HFFc6 (cell line): ENCODE data around the gene POLA2. TPM values are rescaled to one million over a fixed set of nuclear protein-coding genes. Genes with fewer than 3 reads are reported as not detected.

Source experiments
- DNase-seq: peaks from one replicate; pipeline ENCODE4 v3.0.0-alpha.2; 2018
- H3K27ac Mint-ChIP-seq: 2 replicates; pipeline ENCODE4 v1.8.0; 2020; ENCODE audit warnings: mild to moderate bottlenecking, mixed read lengths
- H3K27me3 Mint-ChIP-seq: 2 replicates; pipeline ENCODE4 v1.8.0; 2021; ENCODE audit warnings: mild to moderate bottlenecking, moderate library complexity, mixed read lengths; ENCODE audit not compliant: insufficient read depth
- H3K36me3 Mint-ChIP-seq: 2 replicates; pipeline ENCODE4 v1.8.0; 2021; ENCODE audit warnings: low read depth, mixed read lengths
- H3K4me1 Mint-ChIP-seq: 2 replicates; pipeline ENCODE4 v1.8.0; 2020; ENCODE audit warnings: low read depth, mixed read lengths
- H3K4me3 Mint-ChIP-seq: 2 replicates; pipeline ENCODE4 v1.8.0; 2020; ENCODE audit warnings: mild to moderate bottlenecking, moderate library complexity, mixed read lengths
- H3K9me3 Mint-ChIP-seq: 2 replicates; pipeline ENCODE4 v1.8.0; 2020; ENCODE audit warnings: mild to moderate bottlenecking, mixed read lengths
- CTCF ChIP-seq: fragments of 200-600 bp; sonication (generic); IDR thresholded peaks from 2 replicates; pipeline ENCODE4 v1.5.0; 2021; ENCODE audit warnings: antibody characterized with exemption, mild to moderate bottlenecking
- total RNA-seq, 6 experiments: library from RNA; stranded (reverse); fragmentation: NEBNext Ultra II Directional; extraction: Animal tissue kit (Norgen Biotek cat#: 25700); gene quantifications; 2 replicates in 1 of 6; 3 replicates in 5 of 6; pipeline ENCODE4 v1.2.3, GENCODE V29; 2021

POLA2 gene
- total RNA-seq, 6 experiments from 2014 or later = 8.6 to 18.3 (median 15.3) TPM

GRCh38 chr11:65317025-65317786 lies 55.4 kb downstream of the POLA2 start:
- DNase-seq = peak; percentile 50

GRCh38 chr11:65320386-65321075 lies 58.8 kb downstream of the POLA2 start:
- H3K36me3 Mint-ChIP-seq = peaks cover 20% of the 10 kb centered on the region
- TF ChIP-seq CTCF = no peak
- H3K4me3 Mint-ChIP-seq = no peak overlapping the region
- H3K27me3 Mint-ChIP-seq = peaks cover 8% of the 10 kb centered on the region
- DNase-seq = no peak
- peak overlapping the region; percentile 21 for H3K27ac Mint-ChIP-seq
- no peaks in the 10 kb centered on the region for H3K9me3 Mint-ChIP-seq
- peaks cover 28% of the 10 kb centered on the region for H3K4me1 Mint-ChIP-seq

More at GRCh38 chr11:65317025-65317786, 55.4 kb downstream of the POLA2 start:
- Mint-ChIP-seq H3K9me3 (no peaks in the 10 kb centered on the region), H3K4me3 (peak overlapping the region; percentile 97), H3K36me3 (peaks cover 6% of the 10 kb centered on the region), H3K4me1 (peaks cover 35% of the 10 kb centered on the region), H3K27ac (peak overlapping the region; percentile 95), H3K27me3 (no peaks in the 10 kb centered on the region; the same call in none of the 2 replicates)
- no peak for TF ChIP-seq CTCF

- Mint-ChIP-seq H3K27ac (no peak overlapping the region), H3K4me1 (peaks cover 24% of the 10 kb centered on the region), H3K36me3 (peaks cover 21% of the 10 kb centered on the region), H3K9me3 (no peaks in the 10 kb centered on the region), H3K4me3 (no peak overlapping the region), H3K27me3 (peaks cover 8% of the 10 kb centered on the region)
- TF ChIP-seq CTCF = no peak
- DNase-seq = no peak
These were observed 59.3 kb downstream of the POLA2 start for GRCh38 chr11:65321076-65321475.

- H3K9me3 Mint-ChIP-seq = no peaks in the 10 kb centered on the region
- peak overlapping the region; percentile 46 for H3K27ac Mint-ChIP-seq
- no peak overlapping the region; the same call in 1 of the 2 replicates for H3K4me3 Mint-ChIP-seq
- H3K36me3 Mint-ChIP-seq = peaks cover 21% of the 10 kb centered on the region
- TF ChIP-seq CTCF = no peak
- H3K4me1 Mint-ChIP-seq = peaks cover 16% of the 10 kb centered on the region
- no peak for DNase-seq
- H3K27me3 Mint-ChIP-seq = peaks cover 11% of the 10 kb centered on the region
These were observed 60.2 kb downstream of the POLA2 start for GRCh38 chr11:65321828-65322485.

DNA sequence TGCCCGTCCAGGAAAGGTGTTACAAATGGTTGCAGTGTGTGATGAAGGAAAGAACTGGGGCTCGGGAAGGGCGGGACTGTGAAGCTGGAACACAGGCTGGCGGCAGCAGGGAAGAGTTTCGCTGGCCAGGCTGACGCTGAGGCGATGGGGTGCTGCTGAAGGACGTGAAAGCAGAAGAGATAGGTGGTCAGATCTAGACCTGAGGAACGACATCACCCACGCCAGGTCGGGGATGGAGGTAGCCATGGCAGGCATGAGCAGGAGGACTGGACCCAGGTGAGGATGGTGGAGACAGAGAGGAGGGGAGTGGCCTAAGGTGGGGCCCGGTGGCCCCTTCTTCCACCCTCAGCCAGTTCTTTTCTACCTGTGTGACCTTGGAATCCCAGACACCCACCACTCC lies 62.1 kb downstream of the POLA2 start:
- H3K36me3 Mint-ChIP-seq = peaks cover 21% of the 10 kb centered on the region
- H3K27me3 Mint-ChIP-seq = peaks cover 11% of the 10 kb centered on the region
- no peak for TF ChIP-seq CTCF
- no peak for DNase-seq
- peak overlapping the region; percentile 41; the same call in 1 of the 2 replicates for H3K4me3 Mint-ChIP-seq
- no peaks in the 10 kb centered on the region for H3K9me3 Mint-ChIP-seq
- peaks cover 7% of the 10 kb centered on the region; the same call in 1 of the 2 replicates for H3K4me1 Mint-ChIP-seq
- peak overlapping the region; percentile 33; the same call in 1 of the 2 replicates for H3K27ac Mint-ChIP-seq
